Progenitor cell of endocrine pancreas (in vitro differentiated cells): ENCODE measurements around the gene RBFOX2. TPM values are rescaled to one million over a fixed set of nuclear protein-coding genes. Genes with fewer than 3 reads are reported as not detected.

Source experiments
- DNase-seq: peaks from one replicate; pipeline ENCODE4 v3.0.0; 2021; ENCODE audit warnings: low spot score; ENCODE audit not compliant: unreplicated experiment
- H3K27ac Mint-ChIP-seq: 2 replicates; pipeline ENCODE4 v1.8.0; 2021; ENCODE audit warnings: mild to moderate bottlenecking, moderate library complexity, mixed read lengths
- H3K27me3 Mint-ChIP-seq: 2 replicates; pipeline ENCODE4 v1.8.0; 2021; ENCODE audit warnings: mixed read lengths
- H3K36me3 Mint-ChIP-seq: 2 replicates; pipeline ENCODE4 v1.8.0; 2022; ENCODE audit warnings: mixed read lengths; ENCODE audit not compliant: insufficient read depth
- H3K4me1 Mint-ChIP-seq: 2 replicates; pipeline ENCODE4 v1.8.0; 2021; ENCODE audit warnings: low read depth, mixed read lengths
- H3K4me3 Mint-ChIP-seq: 2 replicates; pipeline ENCODE4 v1.8.0; 2021; ENCODE audit warnings: low read depth, mild to moderate bottlenecking, moderate library complexity, mixed read lengths
- H3K9me3 Mint-ChIP-seq: 2 replicates; pipeline ENCODE4 v1.8.0; 2021; ENCODE audit warnings: low read depth, mixed read lengths
- CTCF ChIP-seq: fragments of 200-600 bp; sonication (generic); IDR thresholded peaks from one replicate; pipeline ENCODE4 v1.5.0; 2021; ENCODE audit warnings: antibody characterized with exemption, mild to moderate bottlenecking; ENCODE audit not compliant: unreplicated experiment
- total RNA-seq: library from RNA; stranded (reverse); gene quantifications from 2 replicates; pipeline ENCODE4 v1.2.1, GENCODE V29; 2021

RBFOX2 gene
- total RNA-seq, 1 donor from 2014 or later: 140 TPM

GRCh38 chr22:35821654-35822053 lies 207.0 kb downstream of the RBFOX2 start:
- peaks cover 16% of the 10 kb centered on the region for H3K36me3 Mint-ChIP-seq
- DNase-seq: no peak
- H3K27me3 Mint-ChIP-seq: no peaks in the 10 kb centered on the region
- H3K4me3 Mint-ChIP-seq: no peak overlapping the region
- H3K27ac Mint-ChIP-seq: peak overlapping the region; percentile 47
- H3K4me1 Mint-ChIP-seq: peaks cover 39% of the 10 kb centered on the region
- no peaks in the 10 kb centered on the region for H3K9me3 Mint-ChIP-seq
- no peak for TF ChIP-seq CTCF

- no peak overlapping the region for H3K27ac Mint-ChIP-seq
- H3K27me3 Mint-ChIP-seq: no peaks in the 10 kb centered on the region
- H3K4me3 Mint-ChIP-seq: no peak overlapping the region
- H3K36me3 Mint-ChIP-seq: peaks cover 12% of the 10 kb centered on the region
- no peaks in the 10 kb centered on the region for H3K9me3 Mint-ChIP-seq
- H3K4me1 Mint-ChIP-seq: peaks cover 49% of the 10 kb centered on the region
- TF ChIP-seq CTCF: no peak
- DNase-seq: no peak
Measured at GRCh38 chr22:35819421-35819820, 209.2 kb downstream of the RBFOX2 start.

DNA sequence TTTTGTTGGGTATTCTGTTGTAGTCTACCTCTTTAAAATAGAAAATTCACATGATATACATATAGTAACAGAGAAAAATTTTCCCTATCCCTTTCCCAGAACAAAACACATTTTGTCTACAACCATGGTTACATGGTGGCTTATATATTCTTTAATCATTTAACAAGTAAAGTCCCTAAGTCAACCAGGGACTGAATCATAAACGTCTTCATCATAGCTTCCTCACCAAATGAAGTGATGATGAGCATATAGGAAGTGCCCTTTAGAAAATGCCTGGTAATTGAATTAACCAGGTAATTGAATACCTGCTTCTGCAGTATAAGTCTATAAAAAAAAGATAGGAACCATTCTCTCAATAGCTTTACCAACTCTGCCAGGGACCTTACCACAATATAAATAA lies 209.7 kb downstream of the RBFOX2 start:
- Mint-ChIP-seq H3K27ac (no peak overlapping the region), H3K9me3 (no peaks in the 10 kb centered on the region), H3K36me3 (peaks cover 10% of the 10 kb centered on the region), H3K4me3 (no peak overlapping the region), H3K4me1 (peaks cover 44% of the 10 kb centered on the region), H3K27me3 (no peaks in the 10 kb centered on the region)
- no peak for TF ChIP-seq CTCF
- DNase-seq: no peak

DNA sequence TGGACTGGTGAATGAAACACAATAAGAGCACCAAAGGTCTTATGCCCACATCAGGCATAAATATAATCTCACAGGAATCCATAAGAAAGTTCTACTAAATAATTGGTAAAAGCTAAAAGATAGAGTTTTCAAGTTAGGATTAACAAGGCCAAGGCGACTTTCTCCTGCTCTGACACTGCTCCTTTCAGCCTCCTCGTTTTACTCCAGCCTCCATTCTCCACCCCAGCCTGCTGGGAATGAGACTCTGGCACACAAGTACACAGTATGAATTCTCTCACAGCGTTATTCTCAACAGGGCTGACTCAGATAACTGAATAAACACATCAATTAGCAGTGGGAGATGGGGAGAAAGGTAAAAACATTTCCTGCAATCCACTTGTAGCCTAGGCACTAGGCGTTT lies 216.0 kb downstream of the RBFOX2 start:
- Mint-ChIP-seq H3K27me3 (no peaks in the 10 kb centered on the region), H3K4me1 (peaks cover 32% of the 10 kb centered on the region)

DNA sequence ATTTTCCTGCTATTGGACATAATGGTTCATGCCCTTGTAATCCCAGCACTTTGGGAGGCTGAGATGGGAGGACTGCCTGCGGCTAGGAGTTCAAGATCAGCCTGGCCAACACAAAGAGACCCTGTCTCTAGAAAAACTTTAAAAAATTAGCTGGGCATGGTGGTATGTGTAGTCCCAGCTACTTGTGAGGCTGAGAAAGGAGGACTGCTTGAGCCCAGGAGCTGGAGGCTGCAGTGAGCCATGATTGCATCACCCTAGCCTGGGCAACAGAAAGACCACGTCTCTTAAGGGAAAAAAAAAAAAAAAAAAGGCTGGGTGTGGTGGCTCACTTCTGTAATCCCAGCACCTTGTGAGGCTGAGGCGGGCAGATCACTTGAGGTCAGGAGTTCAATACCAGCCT lies 217.0 kb downstream of the RBFOX2 start:
- no peaks in the 10 kb centered on the region for H3K27me3 Mint-ChIP-seq
- peaks cover 28% of the 10 kb centered on the region for H3K36me3 Mint-ChIP-seq
- H3K4me3 Mint-ChIP-seq: no peak overlapping the region
- H3K4me1 Mint-ChIP-seq: peaks cover 29% of the 10 kb centered on the region
- DNase-seq: no peak
- TF ChIP-seq CTCF: no peak
- H3K27ac Mint-ChIP-seq: no peak overlapping the region
- no peaks in the 10 kb centered on the region for H3K9me3 Mint-ChIP-seq

More for the DNA sequence above, 216.0 kb downstream of the RBFOX2 start:
- no peak for DNase-seq
- no peak overlapping the region for H3K4me3 Mint-ChIP-seq
- peak overlapping the region; percentile 87 for H3K27ac Mint-ChIP-seq
- H3K9me3 Mint-ChIP-seq: no peaks in the 10 kb centered on the region
- peaks cover 26% of the 10 kb centered on the region for H3K36me3 Mint-ChIP-seq
- TF ChIP-seq CTCF: no peak
